Neural progenitor cell (in vitro differentiated cells): ENCODE results near the gene LRRN1. TPM values are rescaled to one million over a fixed set of nuclear protein-coding genes. Genes with fewer than 3 reads are reported as not detected.
A peak's percentile ranks its signal among the peaks of the same experiment; 100 is the strongest.

ENCODE experiments used
- DNase-seq: peaks from one replicate; pipeline ENCODE4 v3.0.0-alpha.2; 2016; ENCODE audit warnings: low spot score
- H2AFZ ChIP-seq: fragments of 200-600 bp; sonication (generic); replicated peaks from 2 replicates; pipeline ENCODE4 v1.6.1; 2016; ENCODE audit warnings: antibody characterized with exemption
- H3F3A ChIP-seq: fragments of 200-600 bp; sonication (generic); 2 replicates; pipeline ENCODE4 v1.6.1; 2016; ENCODE audit warnings: antibody characterized with exemption, low read depth
- H3K27ac ChIP-seq: fragments of 200-600 bp; sonication (generic); 2 replicates; pipeline ENCODE4 v1.5.1; 2016; ENCODE audit warnings: mild to moderate bottlenecking
- H3K27me3 ChIP-seq: fragments of 200-600 bp; sonication (generic); 2 replicates; pipeline ENCODE4 v1.6.1; 2016; ENCODE audit warnings: mild to moderate bottlenecking, moderate library complexity
- H3K36me3 ChIP-seq: fragments of 200-600 bp; sonication (generic); 2 replicates; pipeline ENCODE4 v1.5.1; 2016
- H3K4me1 ChIP-seq: fragments of 200-600 bp; sonication (generic); 2 replicates; pipeline ENCODE4 v1.6.1; 2016; ENCODE audit warnings: mixed run types
- H3K4me2 ChIP-seq: fragments of 200-600 bp; sonication (generic); 2 replicates; pipeline ENCODE4 v1.6.1; 2016
- H3K4me3 ChIP-seq: fragments of 200-600 bp; sonication (generic); 2 replicates; pipeline ENCODE4 v1.5.1; 2016
- H3K79me2 ChIP-seq: fragments of 200-600 bp; sonication (generic); 2 replicates; pipeline ENCODE4 v1.6.1; 2016; ENCODE audit warnings: low read depth
- H3K9ac ChIP-seq: fragments of 200-600 bp; sonication (generic); 2 replicates; pipeline ENCODE4 v1.6.1; 2016
- H3K9me3 ChIP-seq: fragments of 200-600 bp; sonication (generic); 2 replicates; pipeline ENCODE4 v1.5.1; 2016; ENCODE audit warnings: low read depth
- H4K20me1 ChIP-seq: fragments of 200-600 bp; sonication (generic); 2 replicates; pipeline ENCODE4 v1.6.1; 2016; ENCODE audit warnings: low read depth
- H3K27ac Mint-ChIP-seq: 3 replicates; pipeline ENCODE4 v1.8.0; 2021; ENCODE audit warnings: mixed read lengths
- H3K27me3 Mint-ChIP-seq: 2 replicates; pipeline ENCODE4 v1.8.0; 2022; ENCODE audit warnings: low read depth, mild to moderate bottlenecking, inconsistent platforms, moderate library complexity, mixed read lengths; ENCODE audit not compliant: insufficient read depth
- H3K36me3 Mint-ChIP-seq: 3 replicates; pipeline ENCODE4 v1.8.0; 2021; ENCODE audit warnings: mixed read lengths
- H3K4me1 Mint-ChIP-seq: 3 replicates; pipeline ENCODE4 v1.8.0; 2021; ENCODE audit warnings: mixed read lengths
- H3K4me3 Mint-ChIP-seq: 3 replicates; pipeline ENCODE4 v1.8.0; 2021; ENCODE audit warnings: mild to moderate bottlenecking, moderate library complexity, mixed read lengths
- H3K9me3 Mint-ChIP-seq: 3 replicates; pipeline ENCODE4 v1.8.0; 2020; ENCODE audit warnings: mixed read lengths
- CTCF ChIP-seq: fragments of 200-600 bp; sonication (generic); IDR thresholded peaks from 2 replicates; pipeline ENCODE4 v1.5.1; 2017; ENCODE audit warnings: antibody characterized with exemption, mild to moderate bottlenecking
- EZH2 ChIP-seq: fragments of 200-600 bp; sonication (generic); IDR thresholded peaks from 2 replicates; pipeline ENCODE4 v1.6.1; 2017; ENCODE audit warnings: antibody characterized with exemption, mild to moderate bottlenecking, moderate library complexity
- EZH2phosphoT487 ChIP-seq: fragments of 200-600 bp; sonication (generic); IDR thresholded peaks from 2 replicates; pipeline ENCODE4 v1.6.1; 2017; ENCODE audit warnings: antibody characterized with exemption
- total RNA-seq: library from RNA; depleted of rRNA; stranded (reverse); fragments of >200 nt; gene quantifications from 2 replicates; pipeline ENCODE4 v1.2.3, GENCODE V29; 2015; ENCODE audit warnings: low replicate concordance

The LRRN1 gene
- total RNA-seq, 1 donor from 2014 or later = 57.9 TPM

GRCh38 chr3:3802046-3802445 lies 2.8 kb downstream of the LRRN1 start:
- Histone ChIP-seq H3K79me2 (peaks cover 74% of the 10 kb centered on the region), H3K4me1 (peaks cover 49% of the 10 kb centered on the region), H3K36me3 (no peaks in the 10 kb centered on the region), H3K27me3 (peaks cover 13% of the 10 kb centered on the region), H3K4me2 (peak overlapping the region; percentile 94), H2AFZ (no peak overlapping the region), H3F3A (peaks cover 36% of the 10 kb centered on the region), H4K20me1 (peaks cover 69% of the 10 kb centered on the region), H3K27ac (peak overlapping the region; percentile 78), H3K9me3 (no peaks in the 10 kb centered on the region), H3K9ac (peak overlapping the region; percentile 40), H3K4me3 (peak overlapping the region; percentile 97)
- H3K27ac Mint-ChIP-seq = peak overlapping the region; percentile 95
- H3K27me3 Mint-ChIP-seq = peaks cover 11% of the 10 kb centered on the region
- H3K4me1 Mint-ChIP-seq = peaks cover 59% of the 10 kb centered on the region
- H3K36me3 Mint-ChIP-seq = peaks cover 17% of the 10 kb centered on the region
- DNase-seq = peak; percentile 72
- peak overlapping the region; percentile 93 for H3K4me3 Mint-ChIP-seq
- H3K9me3 Mint-ChIP-seq = peaks cover 2% of the 10 kb centered on the region
- TF ChIP-seq CTCF = no peak
- no peak for TF ChIP-seq EZH2phosphoT487
- no peak for TF ChIP-seq EZH2

- Mint-ChIP-seq H3K9me3 (peaks cover 3% of the 10 kb centered on the region), H3K4me1 (peaks cover 48% of the 10 kb centered on the region), H3K36me3 (peaks cover 35% of the 10 kb centered on the region), H3K27ac (no peak overlapping the region), H3K4me3 (peak overlapping the region; percentile 8), H3K27me3 (peaks cover 11% of the 10 kb centered on the region)
- H3K4me3 ChIP-seq = no peak overlapping the region
- H3K4me2 ChIP-seq = no peak overlapping the region
- H3K9ac ChIP-seq = no peak overlapping the region
- peaks cover 46% of the 10 kb centered on the region for H3K4me1 ChIP-seq
- H3K79me2 ChIP-seq = peaks cover 98% of the 10 kb centered on the region
- H2AFZ ChIP-seq = no peak overlapping the region
- no peaks in the 10 kb centered on the region for H3K36me3 ChIP-seq
- TF ChIP-seq EZH2phosphoT487 (no peak), EZH2 (no peak), CTCF (no peak)
- H4K20me1 ChIP-seq = peaks cover 92% of the 10 kb centered on the region
- H3F3A ChIP-seq = peaks cover 21% of the 10 kb centered on the region
- no peak overlapping the region for H3K27ac ChIP-seq
- no peaks in the 10 kb centered on the region for H3K9me3 ChIP-seq
- no peak for DNase-seq
- no peaks in the 10 kb centered on the region for H3K27me3 ChIP-seq
These were observed 5.3 kb downstream of the LRRN1 start for GRCh38 chr3:3804560-3804959.

GRCh38 chr3:3806092-3806491 lies 6.9 kb downstream of the LRRN1 start:
- Histone ChIP-seq H2AFZ (no peak overlapping the region), H3K4me3 (no peak overlapping the region), H3K4me2 (peak overlapping the region; percentile 53), H3K9ac (no peak overlapping the region), H3K79me2 (peaks cover 98% of the 10 kb centered on the region), H3K27ac (no peak overlapping the region), H3F3A (peaks cover 14% of the 10 kb centered on the region), H3K36me3 (no peaks in the 10 kb centered on the region), H3K27me3 (no peaks in the 10 kb centered on the region), H3K9me3 (no peaks in the 10 kb centered on the region), H4K20me1 (peaks cover 94% of the 10 kb centered on the region), H3K4me1 (peaks cover 46% of the 10 kb centered on the region)
- TF ChIP-seq EZH2phosphoT487 (no peak), EZH2 (no peak), CTCF (no peak)
- DNase-seq = peak; percentile 28
- Mint-ChIP-seq H3K36me3 (peaks cover 47% of the 10 kb centered on the region), H3K27me3 (peaks cover 3% of the 10 kb centered on the region), H3K27ac (no peak overlapping the region), H3K4me3 (no peak overlapping the region), H3K9me3 (peaks cover 3% of the 10 kb centered on the region), H3K4me1 (peaks cover 48% of the 10 kb centered on the region)
